ENCODE results near the gene PMFBP1.

PMFBP1 gene

GRCh38 chr16:72172105-72173034 is at the start of gene PMFBP1:
Gene PMFBP1, minus strand, starts transcription at chr16:72172155. Its CDS starts 947 bp downstream, at chr16:72171208.
- no peak for DNase-seq

DNA sequence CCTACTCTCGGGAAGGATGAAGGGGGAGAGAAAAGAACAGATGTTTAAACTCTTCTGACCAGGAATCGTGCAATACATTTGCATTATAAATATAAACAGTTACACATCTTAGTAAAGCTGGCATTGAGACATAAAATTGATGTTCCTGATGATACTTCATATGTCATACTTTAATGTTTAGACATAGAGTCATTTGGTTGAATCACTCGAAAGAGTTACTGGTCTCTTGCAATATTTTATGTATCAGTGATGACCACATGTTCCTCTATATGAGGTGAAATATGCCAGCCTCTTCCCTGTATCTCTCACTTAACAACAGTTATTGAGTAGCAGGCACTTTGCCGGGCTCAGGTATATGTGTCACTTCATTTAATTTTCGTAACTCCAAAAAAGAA is 49.7 kb upstream of the PMFBP1 start:
- no peak for DNase-seq

- no peak for DNase-seq
These were observed 49.1 kb upstream of the PMFBP1 start for GRCh38 chr16:72220875-72221629.

GRCh38 chr16:72219282-72219681 is 47.3 kb upstream of the PMFBP1 start:
- no peak for DNase-seq

- DNase-seq, result no peak
These were observed 44.8 kb upstream of the PMFBP1 start for GRCh38 chr16:72216767-72217166.

DNA sequence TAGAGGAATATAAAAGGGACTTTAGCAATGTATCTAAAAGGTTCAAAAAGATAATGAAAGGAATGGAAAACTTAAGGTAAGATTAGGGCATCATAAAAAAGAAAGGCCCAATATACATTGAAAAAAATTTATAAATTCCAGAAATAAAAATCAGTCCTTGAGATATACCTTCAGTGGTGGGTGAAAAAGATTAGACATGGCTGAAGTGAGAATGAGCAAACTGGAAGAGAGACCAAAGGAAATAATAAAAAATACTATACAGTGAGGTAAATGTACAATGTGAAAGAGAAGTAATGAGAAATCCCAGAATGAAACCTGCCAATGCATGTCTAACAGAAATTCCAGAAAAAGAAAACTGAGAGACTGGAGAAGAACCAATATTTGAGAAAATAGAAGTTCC is 42.9 kb upstream of the PMFBP1 start:
- no peak for DNase-seq

- no peak for DNase-seq
These were observed 39.2 kb upstream of the PMFBP1 start for GRCh38 chr16:72211110-72211509.

- no peak for DNase-seq
These were observed 38.6 kb upstream of the PMFBP1 start for GRCh38 chr16:72210555-72210954.

GRCh38 chr16:72210072-72210471 is 38.1 kb upstream of the PMFBP1 start:
- DNase-seq, result no peak

DNA sequence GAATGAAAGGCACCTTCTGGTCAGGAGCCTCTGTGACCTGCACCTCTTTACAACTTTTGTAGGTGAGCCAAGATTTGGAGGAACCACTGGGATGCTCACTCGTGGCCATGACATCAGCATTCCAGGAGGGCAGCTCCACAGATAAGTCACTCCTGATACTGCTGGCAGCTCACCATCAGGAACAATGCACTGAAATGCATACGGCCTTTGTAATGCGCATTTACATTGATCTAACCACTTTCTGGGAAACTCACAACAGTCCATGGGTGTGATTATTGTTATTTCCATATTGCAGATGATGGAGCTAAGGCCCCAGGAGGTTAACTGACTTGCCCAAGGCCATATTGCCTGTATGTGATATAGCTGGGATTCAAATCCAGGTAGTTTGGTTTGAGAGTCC is 34.3 kb upstream of the PMFBP1 start:
- DNase-seq, result no peak

- DNase-seq, result no peak
These were observed 31.4 kb upstream of the PMFBP1 start for GRCh38 chr16:72203401-72203800.

- DNase-seq, result no peak
These were observed 30.1 kb upstream of the PMFBP1 start for GRCh38 chr16:72202014-72202413.

DNA sequence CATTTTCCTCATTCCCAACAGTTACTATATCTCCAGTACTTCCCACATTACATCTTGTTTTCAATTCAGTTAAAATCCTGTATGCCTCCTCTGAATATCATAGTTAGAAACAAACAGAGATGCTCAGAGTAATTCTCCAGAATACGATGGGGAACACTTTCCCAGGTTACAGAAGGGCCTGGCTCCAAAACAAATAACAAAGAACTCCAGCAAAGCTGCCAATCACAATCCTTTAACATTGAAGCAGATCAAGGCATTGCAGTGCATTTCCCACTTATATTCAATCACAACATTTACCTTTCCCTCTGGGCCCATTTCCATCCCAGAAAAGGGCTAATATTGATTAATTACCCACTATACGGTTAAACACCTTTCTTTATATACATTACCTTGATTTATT is 29.4 kb upstream of the PMFBP1 start:
- DNase-seq, result no peak

DNA sequence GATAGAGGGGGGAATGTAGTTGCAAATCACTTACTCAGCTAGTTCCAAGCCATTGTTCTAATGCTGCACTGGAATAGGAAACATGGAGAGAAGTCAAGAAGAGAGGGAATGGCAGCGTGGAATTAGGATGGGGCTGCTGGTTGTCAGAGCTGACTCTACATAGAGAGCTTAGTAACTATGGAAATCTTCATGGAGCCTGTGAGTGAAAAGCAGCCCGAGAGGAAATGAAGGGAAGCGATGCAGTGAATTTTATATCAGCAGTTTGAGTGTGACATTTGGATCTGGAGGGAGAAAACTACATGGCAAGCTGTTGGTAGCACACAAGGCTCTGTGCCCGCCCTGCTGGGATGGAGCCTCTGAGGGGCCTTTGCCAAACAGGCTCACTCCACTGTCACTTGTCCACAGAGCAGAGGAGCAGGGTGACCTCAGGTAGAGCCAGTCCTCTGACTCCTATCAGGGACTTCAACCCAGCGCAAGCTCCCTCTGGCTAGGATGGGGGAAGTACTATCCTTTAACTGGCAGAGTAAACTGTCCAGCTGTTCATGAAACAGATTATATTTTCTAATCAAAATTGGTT is 27.9 kb upstream of the PMFBP1 start:
- no peak for DNase-seq

- no peak for DNase-seq
These were observed 26.8 kb upstream of the PMFBP1 start for GRCh38 chr16:72198771-72199201.

GRCh38 chr16:72198021-72198711 is 26.2 kb upstream of the PMFBP1 start:
- DNase-seq, result no peak

GRCh38 chr16:72197545-72197944 is 25.6 kb upstream of the PMFBP1 start:
- no peak for DNase-seq

DNA sequence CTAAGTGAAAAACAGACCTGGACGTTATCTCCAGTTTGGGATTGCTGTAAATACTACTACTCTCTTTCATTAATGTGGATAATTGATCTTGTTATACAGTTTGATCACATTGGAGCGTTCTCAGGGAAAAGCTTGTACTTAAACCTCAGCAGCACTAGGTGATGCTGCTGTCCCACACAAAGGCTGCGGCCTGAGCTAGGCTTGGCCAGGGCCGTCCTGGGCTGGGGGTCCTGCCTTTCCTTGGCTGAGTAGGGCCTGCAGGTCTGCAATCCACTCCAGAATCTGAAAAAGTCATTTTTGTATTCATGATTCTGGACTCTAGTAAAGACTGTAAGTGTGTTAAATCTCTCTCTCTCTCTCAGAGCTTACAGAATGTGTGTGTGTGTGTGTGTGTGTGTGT is 23.7 kb upstream of the PMFBP1 start:
- no peak for DNase-seq

GRCh38 chr16:72191551-72191950 is 19.6 kb upstream of the PMFBP1 start:
- no peak for DNase-seq

GRCh38 chr16:72189865-72190371 is 18.0 kb upstream of the PMFBP1 start:
- DNase-seq, result no peak

DNA sequence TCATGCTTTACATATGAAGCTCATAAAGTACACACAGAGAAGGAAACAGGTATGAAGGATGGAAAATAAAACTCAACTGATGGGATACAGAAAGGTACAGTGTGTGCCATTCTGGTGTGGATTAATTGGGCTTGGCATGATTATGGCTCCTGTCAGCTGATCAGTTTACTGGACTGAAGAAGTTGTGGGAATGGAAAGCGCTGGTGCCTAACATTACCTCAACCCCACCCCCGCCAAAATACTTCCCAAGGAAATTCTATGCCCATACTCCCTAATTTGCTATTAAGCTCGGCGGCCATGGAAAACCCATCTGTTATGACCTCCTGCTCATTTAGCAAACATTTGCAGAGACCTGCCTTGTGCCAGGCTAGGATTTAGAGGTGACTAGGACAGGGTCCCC is 16.6 kb upstream of the PMFBP1 start:
- no peak for DNase-seq

DNA sequence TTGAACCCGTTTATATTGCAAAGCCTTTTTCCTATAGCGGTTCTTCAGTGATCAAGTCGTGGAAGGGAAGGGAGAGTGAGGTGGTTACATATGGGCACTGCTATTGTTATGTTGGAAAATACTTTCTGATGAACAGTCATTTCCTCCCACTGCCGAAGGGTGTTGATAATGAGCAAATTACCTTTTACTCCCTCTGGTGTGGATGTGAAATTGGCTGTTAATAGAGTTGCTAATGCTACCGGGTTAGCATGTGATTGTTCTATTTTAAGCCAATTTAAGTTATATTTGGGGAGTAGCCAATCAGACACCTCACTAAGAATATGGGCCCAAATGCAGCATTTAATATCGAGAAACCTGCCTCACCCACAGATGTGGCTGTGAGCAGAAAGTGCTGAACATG is 15.6 kb upstream of the PMFBP1 start:
- DNase-seq, result no peak

DNA sequence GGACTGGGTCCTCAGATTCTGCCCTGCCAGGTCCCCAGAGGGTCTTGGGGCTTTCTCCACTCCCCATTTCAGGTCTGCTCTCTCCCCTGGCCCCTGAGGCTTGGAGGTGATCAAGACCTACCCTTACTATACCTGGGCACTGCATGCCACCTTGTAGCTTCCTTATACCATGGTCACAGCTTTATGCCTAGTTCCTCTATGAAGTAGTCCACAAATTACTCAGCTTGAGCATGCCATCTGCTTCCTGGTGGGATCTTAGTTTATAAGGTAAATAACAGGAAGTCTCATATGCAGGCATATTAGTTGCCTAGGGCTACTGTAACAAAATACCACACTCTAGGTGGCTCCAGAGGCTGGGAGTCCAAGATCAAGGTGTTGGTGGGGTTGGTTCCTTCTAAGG is 11.0 kb upstream of the PMFBP1 start:
- DNase-seq, result no peak
